Breast epithelium (tissue), 4 donors: ENCODE measurements around the gene PARD6A. TPM values are rescaled to one million over a fixed set of nuclear protein-coding genes. Genes with fewer than 3 reads are reported as not detected.
"Not testable (repeated sequence)": the region's sequence is repeated elsewhere in the genome, so short reads cannot be mapped to it uniquely, and the experiment has no call there.

Experiments used
- DNase-seq, 2 donors: peaks; one replicate each; pipeline ENCODE4 v3.0.0-alpha.2; 2019; ENCODE audit warnings: low spot score in 2 of 2
- H3K27ac ChIP-seq, 2 donors: fragments of 200-600 bp; sonication (generic) in 1 of 2; one replicate each; pipeline ENCODE4 v1.5.1; 2016 to 2019; ENCODE audit warnings: mild to moderate bottlenecking in 1 of 2
- H3K27me3 ChIP-seq, 2 donors: fragments of 200-600 bp; sonication (generic) in 1 of 2; one replicate each; pipeline versions ENCODE4 v1.5.1 to v1.6.0; 2017 to 2019; ENCODE audit warnings: control low read depth in 1 of 2, mild to moderate bottlenecking in 1 of 2
- H3K36me3 ChIP-seq: fragments of 200-600 bp; one replicate; pipeline ENCODE4 v1.5.1; 2019
- H3K4me1 ChIP-seq, 2 donors: fragments of 200-600 bp; sonication (generic); one replicate each; pipeline ENCODE4 v1.5.1; 2016 to 2019; ENCODE audit warnings: control low read depth in 1 of 2
- H3K4me3 ChIP-seq, 3 donors: fragments of 200-600 bp; sonication (generic); 1 replicate in 2 of 3; 2 replicates in 1 of 3; pipeline ENCODE4 v1.5.1; 2016 to 2019; ENCODE audit warnings: mild to moderate bottlenecking in 3 of 3, moderate library complexity in 2 of 3
- H3K9me3 ChIP-seq, 2 donors: fragments of 200-600 bp; sonication (generic) in 1 of 2; one replicate each; pipeline ENCODE4 v1.5.1; 2016 to 2019; ENCODE audit warnings: control low read depth in 1 of 2
- POLR2A ChIP-seq: fragments of 450-650 bp; IDR thresholded peaks from one replicate; pipeline ENCODE4 v1.6.1; 2016; ENCODE audit warnings: antibody characterized with exemption, mild to moderate bottlenecking, moderate library complexity
- POLR2AphosphoS5 ChIP-seq, 3 donors: sonication (generic); formaldehyde crosslinking; IDR thresholded peaks; one replicate each; pipeline ENCODE4 v1.6.1; 2017; ENCODE audit warnings: antibody characterized with exemption in 3 of 3
- intact Hi-C: fragments of 100-400 bp; cut with DNase I; formaldehyde crosslinking; loops from one replicate; pipeline ENCODE4 v1.15.1; 2023; ENCODE audit warnings: low total_unique reads
- total RNA-seq, 3 donors: library from RNA; depleted of rRNA; stranded (reverse); fragments of >200 nt; gene quantifications; one replicate each; pipeline ENCODE4 v1.1.0, GENCODE V29; 2016
- TF ChIP-seq, protein P1 (sequence below), 3 donors: fragments of 450-650 bp; IDR thresholded peaks; one replicate each; pipeline ENCODE4 v1.5.1; 2016 to 2017; ENCODE audit warnings: antibody characterized with exemption in 3 of 3, mild to moderate bottlenecking in 3 of 3, moderate library complexity in 3 of 3

The PARD6A gene
- total RNA-seq, 3 donors from 2014 or later = 6.4 to 8.5 (median 7.2) TPM

DNA sequence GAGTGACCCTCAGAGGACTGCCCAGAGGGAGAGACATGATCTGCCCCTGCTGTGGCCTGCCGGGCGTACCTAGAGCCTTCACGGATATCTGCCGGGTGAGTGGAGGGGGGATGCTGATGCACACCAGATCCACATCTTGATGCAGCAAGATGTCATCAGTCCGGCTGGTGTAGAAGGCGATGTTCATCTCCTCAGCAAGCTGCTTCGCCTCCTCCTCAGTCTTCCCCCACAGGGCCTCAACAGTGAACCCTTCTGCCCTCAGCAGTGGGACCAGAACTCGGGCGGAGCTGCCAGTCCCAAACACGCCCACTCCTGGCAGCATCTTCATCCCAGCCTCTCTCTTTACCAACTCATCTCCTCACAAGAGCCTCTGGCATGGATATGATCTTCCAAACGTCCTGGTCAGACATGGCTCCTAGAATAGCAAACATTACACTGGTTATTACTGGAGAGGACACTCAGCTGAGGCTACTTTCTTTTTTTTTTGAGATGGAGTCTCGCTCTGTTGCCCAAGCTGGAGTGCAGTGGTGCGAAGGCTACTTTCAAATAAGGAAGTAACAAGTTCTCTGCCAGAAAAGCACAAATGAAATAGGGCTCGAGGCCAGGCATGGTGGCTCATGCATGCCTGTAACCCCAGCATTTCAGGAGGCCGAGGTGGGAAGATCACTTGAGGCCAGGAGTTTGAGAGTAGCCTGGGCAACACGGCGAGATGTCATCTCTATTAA, 24.8 kb downstream of the PARD6A start:
- H3K4me3 ChIP-seq = peak overlapping the region in 1 of 3 donors; percentile 2
- TF ChIP-seq, protein P1, sequence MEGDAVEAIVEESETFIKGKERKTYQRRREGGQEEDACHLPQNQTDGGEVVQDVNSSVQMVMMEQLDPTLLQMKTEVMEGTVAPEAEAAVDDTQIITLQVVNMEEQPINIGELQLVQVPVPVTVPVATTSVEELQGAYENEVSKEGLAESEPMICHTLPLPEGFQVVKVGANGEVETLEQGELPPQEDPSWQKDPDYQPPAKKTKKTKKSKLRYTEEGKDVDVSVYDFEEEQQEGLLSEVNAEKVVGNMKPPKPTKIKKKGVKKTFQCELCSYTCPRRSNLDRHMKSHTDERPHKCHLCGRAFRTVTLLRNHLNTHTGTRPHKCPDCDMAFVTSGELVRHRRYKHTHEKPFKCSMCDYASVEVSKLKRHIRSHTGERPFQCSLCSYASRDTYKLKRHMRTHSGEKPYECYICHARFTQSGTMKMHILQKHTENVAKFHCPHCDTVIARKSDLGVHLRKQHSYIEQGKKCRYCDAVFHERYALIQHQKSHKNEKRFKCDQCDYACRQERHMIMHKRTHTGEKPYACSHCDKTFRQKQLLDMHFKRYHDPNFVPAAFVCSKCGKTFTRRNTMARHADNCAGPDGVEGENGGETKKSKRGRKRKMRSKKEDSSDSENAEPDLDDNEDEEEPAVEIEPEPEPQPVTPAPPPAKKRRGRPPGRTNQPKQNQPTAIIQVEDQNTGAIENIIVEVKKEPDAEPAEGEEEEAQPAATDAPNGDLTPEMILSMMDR (IDR thresholded peaks at IDR 0.05) = no peak
- TF ChIP-seq POLR2AphosphoS5 (IDR thresholded peaks at IDR 0.05) (no peak), POLR2A (no peak)
- H3K27ac ChIP-seq = peak overlapping the region; percentile 46 to 85
- H3K4me1 ChIP-seq = no peaks in the 10 kb centered on the region
- intact Hi-C loops = no loop called here
- H3K36me3 ChIP-seq = no peaks in the 10 kb centered on the region
- no peaks in the 10 kb centered on the region for H3K9me3 ChIP-seq
- no peaks in the 10 kb centered on the region for H3K27me3 ChIP-seq
- DNase-seq = no peak

DNA sequence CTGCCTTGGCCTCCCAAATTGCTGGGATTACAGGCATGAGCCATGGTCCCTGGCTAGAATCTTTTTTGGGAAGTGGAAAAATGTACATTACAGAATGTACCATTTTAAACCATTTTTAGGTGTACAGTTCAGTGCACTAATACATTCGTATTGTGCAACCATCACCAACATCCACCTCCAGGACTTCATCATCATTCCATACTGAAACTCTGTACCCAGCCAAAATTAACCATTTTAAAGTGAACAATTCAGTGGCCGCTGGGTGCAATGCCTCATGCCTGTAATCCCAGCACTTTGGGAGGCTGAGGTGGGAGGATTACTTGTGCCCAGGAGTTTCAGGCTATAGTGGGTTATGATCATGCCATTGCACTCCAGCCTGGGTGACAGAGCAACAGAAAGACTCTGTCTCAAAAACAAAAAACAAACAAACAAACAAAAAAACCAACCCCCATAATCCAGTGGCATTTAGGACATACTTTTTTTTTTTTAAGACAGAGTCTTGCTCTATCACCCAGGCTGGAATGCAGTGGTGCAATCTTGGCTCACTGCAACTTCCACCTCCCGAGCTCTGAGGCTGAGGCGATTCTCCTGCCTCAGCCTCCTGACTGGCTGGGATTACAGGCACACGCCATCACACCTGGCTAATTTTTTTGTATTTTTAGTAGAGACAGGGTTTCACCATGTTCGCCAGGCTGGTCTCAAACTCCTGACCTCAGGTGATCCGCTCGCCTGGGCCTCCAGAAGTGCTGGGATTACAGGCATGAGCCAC, 32.9 kb downstream of the PARD6A start:
- H3K27ac ChIP-seq, H3K9me3 ChIP-seq, H3K27me3 ChIP-seq, H3K36me3 ChIP-seq, intact Hi-C loops, H3K4me1 ChIP-seq, H3K4me3 ChIP-seq, DNase-seq: not testable (repeated sequence)

DNA sequence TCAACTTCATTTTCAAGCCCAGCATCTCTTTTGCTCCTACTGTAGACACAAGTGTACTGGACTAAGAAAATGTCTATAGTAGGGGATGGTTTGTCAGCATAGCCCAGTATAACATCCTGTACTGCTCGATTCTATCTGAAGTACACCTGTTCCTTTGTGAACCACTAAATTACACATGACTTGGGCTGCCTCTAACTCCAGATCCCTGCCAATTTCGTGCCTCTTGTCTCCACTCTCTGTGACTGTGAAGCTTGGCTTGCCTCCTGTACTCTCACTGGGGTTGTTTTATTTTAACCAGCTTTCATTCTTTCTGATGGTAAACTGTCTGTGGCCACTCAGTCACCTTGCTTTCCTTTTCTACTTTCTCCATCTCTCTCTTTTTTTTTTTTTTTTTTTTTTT, 33.9 kb downstream of the PARD6A start:
- Histone ChIP-seq H3K27me3 (no peaks in the 10 kb centered on the region), H3K9me3 (no peaks in the 10 kb centered on the region), H3K4me1 (no peaks in the 10 kb centered on the region), H3K27ac (no peak overlapping the region), H3K4me3 (no peak overlapping the region), H3K36me3 (no peaks in the 10 kb centered on the region)
- intact Hi-C loops = no loop called here
- DNase-seq = no peak
- TF ChIP-seq POLR2AphosphoS5 (IDR thresholded peaks at IDR 0.05) (no peak), POLR2A (no peak)
- TF ChIP-seq, protein P1 (IDR thresholded peaks at IDR 0.05) = no peak

DNA sequence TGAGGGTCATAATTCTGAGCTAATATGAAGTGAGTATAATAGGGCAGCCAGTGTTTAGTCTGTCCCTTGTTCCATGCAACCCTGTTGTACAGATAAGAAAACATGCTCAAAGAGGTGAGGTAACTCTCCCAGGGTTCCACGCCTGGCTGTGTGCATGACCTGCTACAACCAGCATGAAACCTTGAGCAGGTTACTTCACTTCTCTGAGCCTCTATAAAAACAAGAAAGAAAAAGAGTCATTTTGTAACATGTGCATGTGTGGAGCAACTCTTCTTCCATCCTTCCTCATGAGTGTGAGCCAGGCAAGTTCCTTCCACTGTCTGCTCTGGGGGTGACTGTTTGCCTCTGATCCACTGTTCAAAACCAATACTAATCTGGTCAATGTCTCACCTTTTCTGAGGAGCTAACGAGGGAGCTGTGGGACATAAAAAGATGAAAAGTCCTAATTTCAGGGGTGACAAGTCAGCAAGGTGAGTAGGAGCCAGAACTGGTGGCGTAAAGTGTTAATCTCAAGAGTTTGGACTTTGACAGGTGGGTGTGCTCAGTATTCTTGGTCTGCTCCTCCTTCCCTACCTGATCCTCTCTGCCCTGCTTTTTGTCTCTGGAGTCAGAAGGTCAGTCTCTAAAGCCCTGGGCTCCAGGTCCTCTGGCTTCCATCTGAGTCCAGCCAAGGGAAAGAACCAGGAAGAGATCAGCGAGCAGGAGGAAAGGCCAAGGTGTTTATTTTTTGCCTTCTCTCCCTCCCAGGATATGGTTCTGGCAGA, 36.8 kb downstream of the PARD6A start:
- Histone ChIP-seq H3K4me3 (no peak overlapping the region), H3K4me1 (no peaks in the 10 kb centered on the region), H3K9me3 (no peaks in the 10 kb centered on the region), H3K27ac (no peak overlapping the region), H3K27me3 (no peaks in the 10 kb centered on the region), H3K36me3 (no peaks in the 10 kb centered on the region)
- TF ChIP-seq, protein P1 (IDR thresholded peaks at IDR 0.05) = no peak
- TF ChIP-seq POLR2AphosphoS5 (IDR thresholded peaks at IDR 0.05) = no peak
- TF ChIP-seq POLR2A = no peak
- intact Hi-C loops = no loop called here
- no peak for DNase-seq

DNA sequence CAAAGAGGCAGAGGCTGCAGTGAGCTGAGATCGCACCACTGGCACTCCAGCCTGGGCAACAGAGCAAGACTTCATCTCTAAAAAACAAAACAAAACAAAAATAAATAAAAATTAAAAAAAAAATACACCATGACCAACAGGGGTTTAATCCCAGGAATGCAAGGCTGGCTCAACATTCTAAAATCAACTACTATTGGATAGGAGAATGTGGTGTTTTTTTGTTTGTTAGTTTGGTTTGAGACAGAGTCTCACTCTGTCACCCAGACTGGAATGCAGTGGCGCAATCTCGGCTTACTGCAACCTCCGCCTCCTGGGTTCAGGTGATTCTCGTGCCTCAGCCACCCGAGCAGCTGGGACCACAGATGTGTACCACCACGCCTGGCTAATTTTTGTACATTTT, 38.5 kb downstream of the PARD6A start:
- no peaks in the 10 kb centered on the region for H3K27me3 ChIP-seq
- no peak for DNase-seq
- no peak overlapping the region for H3K27ac ChIP-seq
- no peak overlapping the region for H3K4me3 ChIP-seq
- H3K4me1 ChIP-seq = no peaks in the 10 kb centered on the region
- TF ChIP-seq POLR2A = no peak
- TF ChIP-seq POLR2AphosphoS5 (IDR thresholded peaks at IDR 0.05) = no peak
- TF ChIP-seq, protein P1 (IDR thresholded peaks at IDR 0.05) = no peak
- intact Hi-C loops = no loop called here
- H3K36me3 ChIP-seq = no peaks in the 10 kb centered on the region
- H3K9me3 ChIP-seq = no peaks in the 10 kb centered on the region
